ENCODE data around the gene AVPI1.

DNA sequence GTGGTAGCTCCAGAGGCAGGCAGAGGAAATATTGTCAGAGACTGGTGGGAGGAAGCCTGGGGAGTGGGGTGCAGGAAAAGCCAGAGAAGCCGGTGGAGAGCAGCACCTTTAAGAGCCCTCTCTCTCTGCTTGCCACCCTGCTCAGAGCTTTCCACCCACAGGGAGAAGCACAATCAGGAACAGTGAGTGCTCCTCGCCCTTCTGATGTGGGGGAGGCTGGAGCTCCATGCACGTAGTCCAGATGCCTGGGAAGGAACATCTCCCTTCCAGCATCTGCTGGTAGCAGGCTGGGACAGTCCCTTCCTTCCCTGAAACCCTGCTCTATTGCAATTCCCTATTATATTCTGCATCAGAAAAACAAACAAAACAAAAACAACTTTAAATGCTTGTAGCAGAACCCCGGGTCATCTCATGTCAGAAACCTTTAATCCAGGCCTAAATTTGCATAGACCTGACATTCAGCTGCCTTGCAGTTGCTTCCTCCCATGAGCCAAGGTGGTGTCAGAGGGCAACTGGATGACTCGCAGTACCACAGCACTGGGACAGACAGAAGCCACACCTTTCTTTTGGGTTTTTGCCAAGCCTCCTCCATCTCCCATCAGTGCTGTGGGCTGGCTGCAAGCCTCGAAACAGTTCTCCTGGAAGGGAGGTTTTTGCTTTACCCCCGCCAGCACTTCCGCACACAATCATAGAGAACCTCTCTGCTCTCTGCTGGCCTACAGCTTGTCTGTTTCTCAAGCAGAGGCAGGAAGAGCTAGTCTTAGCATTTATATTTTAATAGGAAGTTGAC, 13.1 kb downstream of the AVPI1 start:
- TF ChIP-seq POLR2AphosphoS5 (IDR thresholded peaks at IDR 0.05; ENCODE audit: low read depth, low read length) (no peak), POLR2A (IDR thresholded peaks at IDR 0.05; ENCODE audit: low read depth, low read length) (no peak), TAF1 (IDR thresholded peaks at IDR 0.05; ENCODE audit: borderline replicate concordance, low read depth, low read length) (no peak)

All from GM12892 (cell line).